SIG-M5 (cell line): ENCODE results near the gene NT5C1A.

ENCODE experiments used
- DNase-seq: peaks from one replicate; lab custom pipeline; 2025; lab: John Stamatoyannopoulos, UW

Gene NT5C1A

DNA sequence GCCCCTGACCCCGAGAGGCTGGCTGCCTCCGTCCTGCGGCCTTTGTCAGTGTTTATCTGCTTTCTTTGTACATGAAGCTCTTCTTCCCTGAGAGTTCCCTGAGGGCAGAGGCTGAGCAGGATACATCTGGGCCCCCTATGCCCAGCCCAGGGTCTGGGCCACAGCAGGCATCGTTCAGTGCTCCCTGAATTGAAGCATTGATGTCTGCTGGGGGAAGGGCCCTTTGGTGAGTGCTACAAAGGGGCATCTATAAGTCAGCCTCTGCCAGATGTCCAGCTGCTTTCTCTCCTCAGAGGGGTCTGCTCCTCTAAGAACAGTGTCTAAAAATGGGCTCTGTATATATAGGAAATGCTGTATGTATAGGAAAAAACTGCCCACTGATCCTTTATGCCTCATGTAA lies 34.5 kb downstream of the NT5C1A start:
- no peak for DNase-seq

DNA sequence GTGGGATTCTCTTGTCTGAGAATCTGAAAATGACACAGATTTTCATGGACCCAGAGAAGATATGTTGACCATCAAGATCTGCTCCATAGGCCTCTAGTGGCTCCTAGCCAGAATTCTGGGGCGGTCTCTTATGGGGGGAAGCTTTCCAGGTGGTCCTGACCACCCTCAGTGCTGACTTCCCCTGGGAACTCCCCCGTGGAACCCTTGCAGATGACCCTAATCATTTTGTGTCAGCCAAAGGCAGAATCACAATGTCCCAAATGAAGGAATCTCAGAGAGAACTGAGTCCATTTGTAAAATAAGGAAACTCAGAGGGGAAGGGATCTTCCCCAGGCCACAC lies 36.1 kb downstream of the NT5C1A start:
- DNase-seq, result no peak

DNA sequence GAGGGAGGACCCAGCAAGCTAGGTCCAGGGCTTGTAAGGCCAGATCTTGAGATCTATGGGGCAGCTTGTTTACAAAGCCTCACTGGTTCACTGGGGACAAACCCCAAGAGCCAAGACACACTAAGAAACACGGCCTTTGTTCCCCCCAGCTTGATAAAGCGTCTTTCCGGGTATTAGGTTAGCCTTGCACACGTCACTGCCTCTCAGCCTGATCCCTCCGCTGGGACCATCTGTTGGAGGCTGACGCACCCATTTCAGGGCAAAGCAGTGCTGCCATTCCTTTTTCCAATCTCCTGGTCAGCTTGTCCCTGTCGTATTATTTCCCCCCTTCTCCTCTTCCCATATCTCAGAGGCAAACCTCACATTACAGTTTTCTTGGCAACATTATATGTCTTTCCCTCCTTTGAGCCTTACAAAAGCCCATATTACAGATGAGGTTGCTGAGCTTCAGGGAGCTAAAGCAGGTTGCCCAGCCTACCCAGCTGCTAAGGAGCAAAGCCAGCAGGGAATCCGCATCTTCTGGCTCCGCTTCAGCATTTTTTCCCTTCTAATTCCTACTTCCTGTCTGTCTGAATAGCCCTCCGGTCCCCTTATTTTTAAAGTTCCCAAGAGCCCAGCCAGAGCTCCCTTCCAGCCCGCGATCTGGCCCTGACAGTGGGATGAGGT lies 36.6 kb downstream of the NT5C1A start:
- DNase-seq, result no peak

DNA sequence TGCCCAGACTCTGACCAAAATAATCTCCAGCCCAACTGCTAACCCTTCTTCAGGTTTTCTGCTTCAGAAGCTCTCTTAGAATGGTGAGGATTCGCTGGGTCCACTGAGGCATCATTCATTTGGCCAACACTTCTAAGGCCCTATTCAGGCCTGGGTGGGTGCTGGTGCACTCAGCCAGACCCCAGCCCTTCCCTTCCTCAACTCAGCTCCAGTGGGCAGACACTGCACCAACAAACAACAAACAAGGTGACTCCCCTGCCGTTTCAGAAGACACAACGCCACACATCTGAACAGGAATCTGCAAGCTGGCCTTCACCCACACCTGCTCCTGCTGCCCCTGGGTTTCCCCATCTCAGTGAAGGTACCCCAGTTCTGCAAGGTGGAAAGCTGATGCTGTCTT lies 38.5 kb downstream of the NT5C1A start:
- DNase-seq, result no peak

DNA sequence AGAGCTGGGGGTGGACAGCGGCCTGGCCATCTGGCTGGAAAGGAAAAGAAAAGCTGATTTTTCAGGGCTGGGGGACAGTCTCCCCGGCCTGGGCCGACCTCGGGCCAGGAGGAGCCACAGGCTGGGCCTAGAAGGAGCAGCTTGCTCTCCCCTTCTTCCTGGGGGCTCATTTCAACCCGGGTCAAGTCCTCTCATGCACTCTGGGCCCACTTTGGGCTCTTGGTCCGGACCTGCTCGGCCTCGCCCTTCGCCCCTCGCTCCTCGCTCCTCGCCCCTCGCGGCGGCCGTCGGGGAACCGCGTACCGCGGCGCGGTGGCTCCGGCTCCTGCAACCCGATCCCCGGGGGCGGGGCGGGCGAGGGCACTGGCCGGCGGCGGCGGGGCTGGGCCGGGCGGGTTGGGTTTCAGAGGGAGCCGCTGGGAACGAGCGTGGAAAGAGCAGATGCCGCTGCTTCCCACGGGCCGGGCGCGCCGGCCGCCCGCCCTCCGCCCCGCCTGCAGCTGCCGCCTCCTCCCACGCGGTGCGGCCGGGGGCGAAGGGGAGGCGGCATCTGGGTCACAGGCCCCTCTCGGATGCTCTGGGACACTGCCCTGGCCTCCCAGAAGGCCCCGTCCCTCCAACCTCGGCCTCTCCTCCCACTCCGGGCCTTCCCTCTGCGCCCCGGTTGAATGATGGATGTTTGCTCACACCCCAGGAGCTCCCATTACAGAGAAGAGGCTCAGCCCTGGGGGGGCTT lies 39.1 kb downstream of the NT5C1A start:
- no peak for DNase-seq

DNA sequence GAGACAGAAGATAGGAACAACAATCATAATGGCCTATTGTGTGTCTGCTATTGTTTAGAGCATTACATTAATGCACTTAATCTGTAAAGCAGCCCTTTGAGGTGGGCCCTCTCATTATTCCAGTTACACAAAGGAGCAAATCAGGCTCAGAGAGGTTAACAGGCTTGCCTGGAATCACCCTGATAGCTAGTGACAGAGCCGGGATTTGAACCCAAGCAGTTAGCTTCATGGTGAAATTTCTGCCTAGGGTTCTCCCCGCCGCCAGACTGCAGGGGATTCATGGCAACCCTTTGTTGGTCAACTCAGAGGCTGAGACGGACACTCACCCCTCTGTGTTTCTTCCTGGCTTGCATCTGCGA lies 39.6 kb downstream of the NT5C1A start:
- DNase-seq, result no peak

DNA sequence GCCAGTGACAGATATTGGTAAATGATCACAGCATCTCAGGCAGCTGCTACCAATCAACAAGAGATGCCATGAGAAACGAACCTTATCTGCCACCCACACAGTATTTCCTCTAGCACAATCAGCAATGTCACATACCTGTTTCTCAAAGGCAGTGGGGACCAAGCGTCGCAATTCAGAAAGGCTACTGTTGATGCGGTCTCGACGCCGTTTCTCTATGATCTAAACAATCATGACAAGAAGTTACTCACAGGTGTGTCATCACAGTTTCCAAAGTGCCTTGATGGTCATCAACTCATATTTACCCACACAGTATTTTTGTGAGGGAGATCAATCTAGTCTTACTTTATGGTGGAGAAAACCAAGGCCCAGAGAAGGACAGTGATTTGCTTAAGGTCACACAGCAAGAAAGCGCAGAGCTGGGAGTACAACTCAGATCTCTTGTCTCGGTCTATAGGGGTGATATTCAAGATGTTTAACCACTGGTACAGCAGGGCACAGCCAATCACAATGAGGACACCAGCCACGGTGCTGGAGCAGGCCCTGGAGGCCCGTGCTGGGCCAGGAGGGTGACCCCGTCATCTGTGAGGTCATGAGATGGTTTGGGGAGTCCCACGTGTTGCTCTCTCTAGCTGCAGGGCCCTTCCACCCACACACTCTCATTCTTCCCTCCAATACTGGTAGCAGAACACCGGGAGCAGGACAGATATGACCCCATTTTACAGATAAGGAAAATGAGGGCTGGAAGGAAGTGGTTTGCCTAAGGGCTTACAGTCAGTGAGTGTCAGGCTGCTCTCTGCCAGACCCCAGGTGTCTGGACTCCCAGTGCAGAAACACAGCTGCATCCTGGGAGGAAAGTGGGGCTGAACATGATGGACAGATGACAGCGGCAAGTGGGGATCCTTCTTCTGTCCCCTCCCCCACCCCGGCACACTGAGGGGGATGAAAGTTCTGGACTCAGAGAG lies 40.3 kb downstream of the NT5C1A start:
- no peak for DNase-seq

DNA sequence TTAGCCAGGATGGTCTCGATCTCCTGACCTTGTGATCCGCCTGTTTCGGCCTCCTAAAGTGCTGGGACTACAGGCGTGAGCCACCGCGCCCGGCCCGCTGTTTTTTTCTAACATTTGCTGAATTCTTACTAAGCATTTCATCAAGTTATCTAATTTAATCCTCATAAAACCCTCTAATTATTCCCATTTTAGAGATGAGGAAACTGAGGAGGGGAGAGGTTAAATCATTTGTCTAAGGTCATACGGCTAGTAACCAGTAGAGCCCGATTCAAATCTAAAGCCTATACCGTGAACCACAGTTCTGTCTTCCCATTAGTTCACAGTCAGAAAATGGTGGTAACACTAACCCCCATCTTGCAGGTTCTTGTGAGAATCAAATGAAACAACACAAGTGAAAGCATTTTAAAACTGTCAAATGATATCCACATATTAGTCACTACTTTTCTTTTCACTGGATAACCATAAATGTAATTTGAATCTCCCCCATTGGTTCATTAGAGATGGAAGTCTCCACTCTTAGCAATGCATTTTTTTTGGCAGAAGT lies 43.0 kb downstream of the NT5C1A start:
- no peak for DNase-seq

DNA sequence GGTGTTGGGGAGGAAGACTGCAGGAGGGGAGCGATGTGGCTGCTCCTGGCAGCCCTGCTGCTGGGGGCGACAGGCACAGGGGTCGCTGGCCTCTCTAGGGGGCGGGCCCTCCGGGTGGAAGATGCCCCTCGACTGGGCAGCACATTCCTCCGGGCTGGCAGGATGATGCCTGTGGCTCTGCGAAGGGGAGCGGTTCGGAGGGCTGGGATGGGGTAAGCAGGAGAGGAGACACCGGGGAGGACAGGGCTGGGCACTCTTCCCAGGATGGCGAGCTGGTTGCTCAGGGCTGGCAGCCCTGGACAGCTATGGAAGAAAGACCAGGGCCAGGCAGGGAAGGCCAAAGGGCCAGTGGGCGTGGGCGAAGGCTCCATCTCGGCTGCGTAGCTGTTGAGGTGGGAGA lies 45.3 kb downstream of the NT5C1A start:
- no peak for DNase-seq

DNA sequence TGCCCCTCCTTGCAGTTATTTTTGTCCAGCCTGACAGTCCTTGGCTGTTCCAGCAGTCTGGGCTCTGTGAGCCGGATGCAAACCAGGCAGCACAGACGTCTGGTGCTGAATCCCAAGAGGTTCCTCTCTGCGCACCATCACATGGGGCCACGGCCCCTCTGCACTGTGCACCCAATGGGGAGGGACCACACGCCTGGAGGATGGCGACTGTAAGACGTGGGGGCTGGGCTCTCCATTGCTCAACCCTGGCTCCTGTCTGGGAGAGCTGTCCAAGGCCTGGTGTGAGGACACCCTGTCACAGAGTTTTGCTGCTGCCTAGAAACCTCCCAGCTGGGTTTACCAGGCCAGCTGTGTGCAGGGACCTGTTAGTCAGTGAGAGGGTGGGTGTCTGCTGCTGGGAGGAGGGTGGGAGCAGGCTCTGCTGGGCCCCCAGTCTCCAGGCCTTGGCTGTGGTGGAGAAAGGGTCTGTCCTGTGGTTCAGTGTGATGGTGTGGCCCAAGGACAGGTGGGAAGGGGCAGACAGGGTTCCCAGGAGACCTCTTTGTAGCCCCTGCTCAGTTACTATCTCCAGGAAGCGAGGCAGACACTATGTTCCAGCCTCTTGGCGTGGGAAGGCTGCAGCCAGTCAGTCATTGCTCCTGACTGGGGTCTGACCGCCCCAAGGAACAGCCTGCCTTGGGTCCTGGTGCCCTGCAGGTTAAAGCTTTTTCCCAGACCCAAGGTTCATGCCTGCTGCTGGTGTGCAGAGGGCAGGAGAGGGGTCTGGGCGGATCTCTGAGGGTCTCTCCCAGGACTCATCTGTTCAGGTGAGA lies 46.2 kb downstream of the NT5C1A start:
- no peak for DNase-seq

DNA sequence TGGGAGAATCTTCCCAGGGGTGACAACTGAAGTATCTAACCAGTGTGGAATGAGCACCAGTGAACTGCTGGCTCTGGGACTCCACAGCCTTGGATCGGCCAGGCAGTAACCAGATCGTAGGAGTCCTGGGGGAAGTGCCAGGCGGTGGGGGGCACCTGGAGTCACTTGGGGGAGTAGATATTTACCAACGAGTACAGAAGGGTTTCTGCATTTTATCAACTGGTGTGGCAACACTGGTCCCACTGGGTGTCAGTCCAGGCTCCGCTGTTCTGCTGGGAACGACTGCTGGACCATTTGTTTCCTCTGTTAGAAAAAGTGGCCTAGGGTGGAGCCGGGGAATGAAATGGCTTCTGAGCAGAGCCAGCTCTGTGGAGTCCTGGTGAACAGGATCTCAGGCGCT lies 46.9 kb downstream of the NT5C1A start:
- no peak for DNase-seq

DNA sequence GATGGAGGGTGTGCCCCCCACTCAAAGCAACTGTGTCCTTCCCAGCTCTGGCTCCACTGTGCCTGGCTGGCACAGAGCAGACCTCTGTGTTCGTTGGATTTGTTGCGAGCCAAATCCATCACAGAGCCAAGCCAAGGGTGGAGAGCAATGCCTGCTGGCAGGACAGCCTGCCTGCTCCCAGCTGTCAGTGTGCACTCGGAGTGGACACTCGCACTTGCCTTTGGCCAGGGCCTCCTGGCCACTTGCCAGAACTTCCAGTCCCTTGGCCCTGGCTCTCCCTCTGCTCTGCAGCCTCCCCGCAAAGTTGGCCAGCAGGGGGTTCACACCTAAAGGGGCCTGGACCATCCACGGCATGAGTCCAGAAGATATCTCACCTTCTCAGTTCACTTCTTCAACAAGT lies 48.9 kb downstream of the NT5C1A start:
- DNase-seq, result no peak

DNA sequence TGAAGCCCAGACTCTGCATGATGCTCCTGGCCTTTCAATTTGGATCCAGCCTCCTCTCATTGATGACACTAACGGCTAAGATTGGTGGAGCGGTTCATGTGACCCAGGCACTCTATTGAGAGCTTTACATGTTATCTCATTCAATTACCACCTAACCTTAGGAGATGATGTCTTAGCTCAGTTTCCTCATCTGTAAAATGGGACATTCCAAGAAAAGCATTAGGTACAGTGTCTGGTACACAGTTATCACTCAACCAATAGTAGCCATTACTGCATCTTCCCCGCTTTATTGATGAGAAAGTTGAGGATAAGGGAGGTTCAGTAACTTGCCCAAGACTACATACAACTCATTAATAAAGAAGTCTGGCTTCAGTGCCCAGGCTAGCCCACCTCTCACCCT lies 49.5 kb downstream of the NT5C1A start:
- DNase-seq, result no peak

DNA sequence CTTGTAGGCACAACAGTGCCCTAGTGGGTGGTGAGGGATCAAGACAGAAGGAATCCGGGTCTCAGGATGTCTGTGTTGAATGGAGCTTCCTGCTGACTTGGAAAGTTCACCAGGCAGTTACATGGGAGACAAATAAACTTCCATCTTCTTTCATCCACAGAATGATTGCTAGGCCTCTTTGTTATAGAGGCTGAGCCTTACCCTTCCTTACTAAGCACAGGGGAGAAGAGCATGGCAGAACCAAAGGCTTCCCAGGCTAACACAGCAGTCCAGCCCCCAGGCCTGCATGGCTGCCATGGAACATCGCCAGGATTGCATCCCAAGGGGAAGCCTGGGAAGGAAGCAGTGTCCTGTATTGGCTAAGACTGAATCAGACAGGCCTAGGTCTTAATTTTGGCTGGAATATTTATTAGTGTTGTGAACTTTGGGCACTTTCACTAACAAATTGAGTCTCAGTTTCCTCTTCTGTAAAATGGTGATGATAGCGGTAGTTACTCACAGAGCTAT lies 51.2 kb downstream of the NT5C1A start:
- DNase-seq, result no peak

DNA sequence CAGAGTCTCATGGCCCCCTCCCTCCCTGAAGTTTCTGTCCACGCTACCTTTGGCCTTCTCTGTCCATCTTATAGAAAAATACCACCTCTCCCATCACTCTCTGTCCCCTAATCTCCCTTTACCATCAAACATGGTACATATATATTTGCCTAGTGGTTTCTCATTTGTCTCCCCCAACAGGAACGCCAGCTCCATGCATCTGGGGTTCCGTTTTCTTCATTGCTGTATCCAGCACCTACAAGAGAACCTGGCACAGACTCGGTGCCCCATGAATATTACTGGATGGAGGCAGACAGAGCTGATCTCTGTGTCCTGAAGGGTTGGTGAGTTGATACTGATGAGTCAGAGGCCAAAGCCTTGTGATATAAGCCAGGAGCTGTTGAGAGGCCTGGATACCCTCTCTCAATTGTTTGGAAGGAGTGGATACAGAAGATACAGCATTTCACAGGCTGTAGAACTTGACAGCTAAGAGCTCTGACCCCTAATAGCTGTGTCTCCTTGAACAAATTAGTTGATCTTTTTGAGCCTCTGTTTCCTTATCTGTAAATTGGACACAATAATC lies 54.3 kb downstream of the NT5C1A start:
- no peak for DNase-seq

DNA sequence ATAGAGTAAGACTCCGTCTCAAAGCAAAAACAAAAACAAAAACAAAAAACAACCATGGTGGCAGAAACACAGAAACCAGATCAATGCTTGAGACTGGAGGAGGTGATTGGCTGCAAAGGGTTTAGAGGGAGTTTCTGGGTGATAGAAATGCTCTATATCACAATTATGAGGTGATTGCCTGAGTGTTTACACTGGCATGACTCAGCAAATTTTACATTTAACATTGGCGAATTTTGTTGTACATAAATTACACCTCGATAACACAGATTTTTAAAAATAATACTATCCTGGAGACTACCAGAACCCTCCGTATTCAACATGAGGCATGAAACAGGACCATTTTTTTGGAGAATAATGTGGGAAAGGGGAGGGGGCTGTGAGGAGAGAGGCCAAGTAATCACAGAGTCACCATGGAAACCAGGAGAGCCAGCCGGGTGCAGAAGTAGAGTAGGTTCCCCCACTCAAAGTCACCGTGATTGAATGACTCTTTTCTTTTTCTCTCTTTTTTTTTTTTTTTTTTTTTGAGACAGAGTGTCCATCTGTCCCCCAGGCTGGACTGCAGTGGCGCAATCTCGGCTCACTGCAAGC lies 56.7 kb downstream of the NT5C1A start:
- DNase-seq, result no peak

DNA sequence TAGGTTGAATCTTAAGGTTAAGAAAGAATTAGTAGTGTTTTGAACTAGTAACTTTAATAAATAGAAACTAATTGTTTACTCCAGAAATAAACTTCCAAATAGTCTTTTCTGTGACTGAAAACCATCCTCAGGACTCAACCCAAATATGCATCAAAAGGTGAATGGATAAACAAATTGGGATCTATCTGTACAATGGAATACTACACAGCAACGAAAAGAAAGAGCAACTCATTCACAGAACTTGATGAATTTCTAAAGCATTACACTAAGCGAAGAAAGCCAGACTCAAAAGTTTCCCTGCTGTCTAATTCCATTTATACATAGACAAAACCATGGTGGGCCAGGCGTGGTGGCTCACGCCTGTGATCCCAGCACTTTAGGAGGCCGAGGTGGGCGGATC lies 57.4 kb downstream of the NT5C1A start:
- DNase-seq, result no peak

DNA sequence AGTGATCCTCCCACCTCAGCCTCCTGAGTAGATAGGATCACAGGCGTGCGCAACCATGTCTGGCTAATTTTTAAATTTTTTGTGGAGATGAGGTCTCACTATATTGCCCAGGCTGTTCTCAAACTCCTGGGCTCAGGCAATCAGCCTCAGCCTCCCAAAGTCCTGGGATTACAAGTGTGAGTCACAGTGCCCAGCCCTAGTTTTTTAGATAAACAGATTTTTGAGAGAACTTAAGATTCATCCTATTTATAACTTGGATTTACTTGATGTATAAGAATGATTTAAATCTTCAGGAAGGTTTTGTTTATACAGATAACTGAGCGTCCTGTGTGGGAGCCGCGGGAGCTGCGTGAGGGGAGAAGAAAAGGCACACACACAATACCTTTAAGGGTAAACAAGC lies 58.7 kb downstream of the NT5C1A start:
- DNase-seq, result no peak

DNA sequence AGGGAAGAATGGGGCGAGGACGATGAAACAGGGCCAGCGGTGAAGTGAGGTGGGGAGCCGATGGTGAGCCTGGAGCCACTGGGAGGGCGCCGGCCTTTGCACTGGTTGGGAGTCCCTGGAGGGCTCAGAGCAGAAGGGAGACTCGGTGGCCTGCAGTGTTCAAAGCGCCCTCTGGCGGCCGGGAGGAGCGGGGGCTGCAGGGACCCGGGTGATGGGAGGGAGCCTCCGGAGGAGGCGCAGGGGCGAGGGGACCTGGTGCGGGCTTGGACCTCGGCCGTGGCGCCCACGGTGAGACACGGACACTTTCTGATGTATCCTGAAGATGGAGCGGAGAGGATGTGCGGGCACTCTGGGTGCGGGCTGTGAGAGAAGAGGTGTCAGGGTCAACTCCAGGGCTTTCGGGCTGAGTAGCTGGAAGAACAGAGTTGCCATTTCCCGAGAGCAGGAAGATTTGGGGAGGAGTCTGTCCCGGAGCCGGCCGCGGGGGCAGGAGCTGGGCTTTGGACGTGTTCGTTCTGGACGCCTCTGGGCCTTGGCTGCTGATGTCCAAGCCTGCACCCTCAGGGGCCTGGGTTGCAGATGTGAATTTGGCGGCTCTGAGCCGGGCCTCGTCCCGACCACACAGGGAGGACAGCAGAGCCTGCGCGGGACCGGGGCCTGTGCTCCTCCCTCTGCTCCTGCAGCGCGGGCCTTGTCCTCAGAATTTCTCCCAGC lies 62.1 kb downstream of the NT5C1A start:
- no peak for DNase-seq
